DND-41 (cell line): ENCODE results near the gene IGF2.

Experiments
- EZH2 ChIP-seq: IDR thresholded peaks from 3 replicates; pipeline ENCODE4 v1.6.1; 2012; ENCODE audit warnings: borderline replicate concordance, low read depth, mild to moderate bottlenecking, moderate library complexity, low read length, inconsistent platforms; ENCODE audit not compliant: severe bottlenecking
- TF ChIP-seq, protein P1 (sequence below): IDR thresholded peaks from 2 replicates; pipeline ENCODE4 v1.5.1; 2012; ENCODE audit warnings: borderline replicate concordance, low read length, moderate library complexity, mild to moderate bottlenecking; ENCODE audit not compliant: poor library complexity, severe bottlenecking; ENCODE audit errors: extremely low read depth

DNA sequence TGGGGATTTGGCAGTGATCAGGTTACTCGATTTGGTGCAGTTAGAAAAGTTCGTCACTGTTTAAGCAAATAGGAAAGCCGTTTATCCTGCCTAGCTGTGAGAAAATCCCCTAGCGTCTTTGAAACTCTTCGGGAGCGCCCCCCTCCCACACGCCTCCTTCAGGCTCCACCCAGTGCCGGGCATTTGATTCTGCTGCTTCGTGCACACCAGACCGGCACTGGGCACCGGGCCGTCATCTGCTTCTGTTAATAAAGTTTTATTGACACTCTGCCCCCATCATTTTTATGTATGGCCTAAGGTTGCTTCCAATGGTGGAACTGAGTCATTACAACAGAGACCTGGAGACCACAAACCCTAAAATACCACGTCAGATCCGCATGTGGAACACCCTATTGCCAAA lies 50.9 kb downstream of the IGF2 start:
- TF ChIP-seq, protein P1, sequence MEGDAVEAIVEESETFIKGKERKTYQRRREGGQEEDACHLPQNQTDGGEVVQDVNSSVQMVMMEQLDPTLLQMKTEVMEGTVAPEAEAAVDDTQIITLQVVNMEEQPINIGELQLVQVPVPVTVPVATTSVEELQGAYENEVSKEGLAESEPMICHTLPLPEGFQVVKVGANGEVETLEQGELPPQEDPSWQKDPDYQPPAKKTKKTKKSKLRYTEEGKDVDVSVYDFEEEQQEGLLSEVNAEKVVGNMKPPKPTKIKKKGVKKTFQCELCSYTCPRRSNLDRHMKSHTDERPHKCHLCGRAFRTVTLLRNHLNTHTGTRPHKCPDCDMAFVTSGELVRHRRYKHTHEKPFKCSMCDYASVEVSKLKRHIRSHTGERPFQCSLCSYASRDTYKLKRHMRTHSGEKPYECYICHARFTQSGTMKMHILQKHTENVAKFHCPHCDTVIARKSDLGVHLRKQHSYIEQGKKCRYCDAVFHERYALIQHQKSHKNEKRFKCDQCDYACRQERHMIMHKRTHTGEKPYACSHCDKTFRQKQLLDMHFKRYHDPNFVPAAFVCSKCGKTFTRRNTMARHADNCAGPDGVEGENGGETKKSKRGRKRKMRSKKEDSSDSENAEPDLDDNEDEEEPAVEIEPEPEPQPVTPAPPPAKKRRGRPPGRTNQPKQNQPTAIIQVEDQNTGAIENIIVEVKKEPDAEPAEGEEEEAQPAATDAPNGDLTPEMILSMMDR: no peak
- TF ChIP-seq EZH2: no peak
